Activated CD8-positive, alpha-beta T cell treated with anti-CD3 and anti-CD28 coated beads for 36 hours (primary cell): ENCODE data around the gene C6orf136. TPM values are rescaled to one million over a fixed set of nuclear protein-coding genes. Genes with fewer than 3 reads are reported as not detected.

Experiments used
- ATAC-seq: fragments of 200-7000 bp; cut with Tn5 transposase; one replicate; pipeline ENCODE4 v1.10.0; 2021; ENCODE audit warnings: mild to moderate bottlenecking, moderate library complexity
- CTCF ChIA-PET: fragments of 350-600 bp; sonication (Branson Sonifier 250); formaldehyde crosslinking; loops from one replicate; lab custom pipeline; 2021; ENCODE audit warnings: antibody characterized with exemption; lab: Charles Lee
- POLR2A ChIA-PET: fragments of 350-600 bp; sonication (Branson Sonifier 250); formaldehyde crosslinking; loops from one replicate; lab custom pipeline; 2021; ENCODE audit warnings: antibody characterized with exemption; lab: Charles Lee
- DNase-seq: peaks from one replicate; pipeline ENCODE4 v3.0.0-alpha.2; 2020
- H3K27ac Mint-ChIP-seq: one replicate; pipeline ENCODE4 v1.8.0; 2021; ENCODE audit warnings: mild to moderate bottlenecking, mixed read lengths
- H3K27me3 Mint-ChIP-seq: one replicate; pipeline ENCODE4 v1.8.0; 2021; ENCODE audit warnings: mixed read lengths
- H3K36me3 Mint-ChIP-seq: one replicate; pipeline ENCODE4 v1.8.0; 2021; ENCODE audit warnings: low read depth, mixed read lengths
- H3K4me1 Mint-ChIP-seq: one replicate; pipeline ENCODE4 v1.8.0; 2021; ENCODE audit warnings: low read depth, mixed read lengths
- H3K4me3 Mint-ChIP-seq: one replicate; pipeline ENCODE4 v1.8.0; 2021; ENCODE audit warnings: mild to moderate bottlenecking, moderate library complexity, mixed read lengths
- H3K9me3 Mint-ChIP-seq: one replicate; pipeline ENCODE4 v1.8.0; 2021; ENCODE audit warnings: mixed read lengths
- intact Hi-C: fragments of 100-400 bp; cut with micrococcal nuclease; formaldehyde crosslinking; loops from one replicate; pipeline ENCODE4 v1.10.0; 2022
- total RNA-seq, 2 experiments: library from RNA; stranded (reverse); gene quantifications; one replicate each; pipeline ENCODE4 v1.2.3, GENCODE V29; 2021
- TF ChIP-seq, protein P1 (sequence below): fragments of 200-600 bp; IDR thresholded peaks from one replicate; pipeline ENCODE4 v1.8.0; 2022; ENCODE audit warnings: antibody characterized with exemption, mild to moderate bottlenecking

C6orf136 gene
- total RNA-seq, 2 experiments from 2014 or later, result 34.8 to 40.1 TPM

DNA sequence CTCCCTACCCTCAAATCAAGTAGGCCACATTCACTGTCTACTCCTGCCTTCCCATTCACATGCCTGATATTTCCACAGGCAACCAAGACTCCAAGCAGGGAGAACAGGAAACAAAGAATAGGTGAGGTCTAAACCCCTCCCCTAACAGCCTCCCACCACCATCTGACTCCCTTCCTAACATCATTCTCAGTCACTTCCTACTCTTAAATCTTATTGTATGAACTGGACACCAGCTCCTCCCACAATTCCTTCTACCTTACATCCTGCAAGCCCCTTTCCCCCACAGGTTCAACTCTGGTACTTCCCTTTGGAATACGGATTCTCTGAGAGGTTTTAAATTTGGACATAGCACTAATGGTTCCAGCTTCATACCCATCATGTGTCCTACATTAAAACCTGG is 944 bp upstream of the C6orf136 start:
- ChIA-PET CTCF (interaction anchor here (0.6 to 1.5 kb wide), 8 partner anchors 11 to 193 kb away, joined by 3 to 5 read pairs (median 3); partner anchors contain the start of genes ATAT1, MRPS18B and PPP1R10), POLR2A (interaction anchor here (0.7 to 1.7 kb wide), 5 partner anchors 19 to 85 kb away, joined by 3 to 8 read pairs (median 4); partner anchors contain the start of genes ATAT1 and MRPS18B)
- H3K27me3 Mint-ChIP-seq, result no peaks in the 10 kb centered on the region
- ATAC-seq (no peak), DNase-seq (no peak)
- peaks cover 17% of the 10 kb centered on the region for H3K36me3 Mint-ChIP-seq
- no peak overlapping the region for H3K4me3 Mint-ChIP-seq
- no peaks in the 10 kb centered on the region for H3K9me3 Mint-ChIP-seq
- H3K4me1 Mint-ChIP-seq, result peaks cover 30% of the 10 kb centered on the region
- TF ChIP-seq, protein P1, sequence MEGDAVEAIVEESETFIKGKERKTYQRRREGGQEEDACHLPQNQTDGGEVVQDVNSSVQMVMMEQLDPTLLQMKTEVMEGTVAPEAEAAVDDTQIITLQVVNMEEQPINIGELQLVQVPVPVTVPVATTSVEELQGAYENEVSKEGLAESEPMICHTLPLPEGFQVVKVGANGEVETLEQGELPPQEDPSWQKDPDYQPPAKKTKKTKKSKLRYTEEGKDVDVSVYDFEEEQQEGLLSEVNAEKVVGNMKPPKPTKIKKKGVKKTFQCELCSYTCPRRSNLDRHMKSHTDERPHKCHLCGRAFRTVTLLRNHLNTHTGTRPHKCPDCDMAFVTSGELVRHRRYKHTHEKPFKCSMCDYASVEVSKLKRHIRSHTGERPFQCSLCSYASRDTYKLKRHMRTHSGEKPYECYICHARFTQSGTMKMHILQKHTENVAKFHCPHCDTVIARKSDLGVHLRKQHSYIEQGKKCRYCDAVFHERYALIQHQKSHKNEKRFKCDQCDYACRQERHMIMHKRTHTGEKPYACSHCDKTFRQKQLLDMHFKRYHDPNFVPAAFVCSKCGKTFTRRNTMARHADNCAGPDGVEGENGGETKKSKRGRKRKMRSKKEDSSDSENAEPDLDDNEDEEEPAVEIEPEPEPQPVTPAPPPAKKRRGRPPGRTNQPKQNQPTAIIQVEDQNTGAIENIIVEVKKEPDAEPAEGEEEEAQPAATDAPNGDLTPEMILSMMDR, result no peak
- H3K27ac Mint-ChIP-seq, result peak overlapping the region; percentile 92
- intact Hi-C loops, result no loop called here

DNA sequence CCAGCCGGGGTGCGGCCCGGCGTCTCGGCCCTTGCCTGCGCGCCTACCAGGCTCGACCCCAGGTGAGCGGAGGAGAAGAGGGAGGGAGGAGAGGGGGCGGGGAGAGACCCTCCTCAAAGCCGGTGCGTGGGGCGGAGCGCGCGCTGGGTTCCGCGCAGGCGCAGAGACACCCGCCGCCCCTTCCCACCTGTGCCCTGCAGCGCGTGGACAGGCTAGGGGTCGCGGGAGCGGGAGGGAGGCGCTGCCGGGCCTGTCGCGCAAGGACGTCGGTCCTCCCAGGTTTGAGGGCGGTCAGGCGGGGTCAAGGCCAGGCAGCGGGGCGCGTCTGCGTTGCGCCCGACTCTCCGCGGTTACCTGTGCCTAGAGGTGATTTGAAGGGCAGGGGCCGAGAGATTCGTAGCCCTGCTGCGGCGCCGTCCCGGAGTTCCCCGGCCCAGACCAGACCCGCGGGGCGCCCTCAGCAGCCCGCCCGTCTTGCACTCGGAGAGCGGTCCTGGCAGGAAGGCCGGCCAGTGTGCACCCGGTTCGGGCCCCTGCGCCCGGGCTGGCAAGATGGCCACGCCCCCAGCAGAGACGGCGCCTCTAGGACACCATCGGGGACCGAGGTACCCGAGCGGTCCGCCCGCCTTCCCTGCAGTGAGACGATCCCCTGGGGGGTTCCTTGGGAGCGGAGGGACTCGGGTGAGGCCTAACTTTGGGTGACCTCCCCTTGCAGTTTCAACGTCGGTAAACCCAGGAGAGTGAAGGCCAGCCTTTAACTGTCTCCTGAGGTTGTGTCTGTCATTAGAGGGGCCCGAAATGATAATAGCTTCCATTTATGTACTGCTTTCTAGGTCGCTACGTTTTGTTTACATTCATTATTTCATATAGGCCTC is 546 bp downstream of the C6orf136 start:
- CTCF ChIA-PET, result interaction anchor here (0.7 to 2.5 kb wide), 5 partner anchors 21 to 433 kb away, joined by 3 to 14 read pairs (median 3); partner anchors contain the start of gene ATAT1
- ATAC-seq, result peak; percentile 74

DNA sequence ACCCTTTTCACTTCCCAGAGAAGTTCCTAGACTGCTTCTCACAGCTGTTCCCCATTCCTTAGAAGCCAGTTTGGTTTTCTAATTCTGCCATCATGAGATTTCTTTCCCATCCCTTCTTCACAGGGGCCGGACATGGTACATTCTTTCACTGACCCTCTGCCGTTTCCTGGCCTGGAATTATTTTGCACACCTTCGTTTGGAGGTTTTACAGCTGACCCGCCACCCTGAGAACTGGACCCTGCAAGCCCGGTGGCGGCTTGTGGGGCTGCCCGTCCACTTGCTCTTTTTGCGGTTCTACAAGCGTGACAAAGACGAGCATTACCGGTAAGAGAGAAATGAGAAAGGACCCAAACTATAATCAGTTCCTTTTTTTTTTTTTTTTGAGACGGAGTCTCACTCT is 4.2 kb downstream of the C6orf136 start:
- Mint-ChIP-seq H3K36me3 (peaks cover 36% of the 10 kb centered on the region), H3K4me3 (no peak overlapping the region), H3K9me3 (no peaks in the 10 kb centered on the region), H3K4me1 (peaks cover 10% of the 10 kb centered on the region), H3K27ac (no peak overlapping the region), H3K27me3 (no peaks in the 10 kb centered on the region)
- TF ChIP-seq, protein P1, result no peak
- intact Hi-C loops, result no loop called here
- ChIA-PET CTCF (no interaction called here), POLR2A (interaction anchor here (0.7 to 2.4 kb wide), 4 partner anchors 10 to 37 kb away, joined by 3 to 9 read pairs (median 4); partner anchors contain the start of genes DHX16, MRPS18B and PPP1R10)
- DNase-seq (no peak), ATAC-seq (no peak)

More for the DNA sequence above, 546 bp downstream of the C6orf136 start:
- peaks cover 20% of the 10 kb centered on the region for H3K4me1 Mint-ChIP-seq
- H3K27me3 Mint-ChIP-seq, result no peaks in the 10 kb centered on the region
- intact Hi-C loops, result no loop called here
- POLR2A ChIA-PET, result interaction anchor here (1.0 to 1.7 kb wide), 6 partner anchors 9 to 155 kb away, joined by 3 to 8 read pairs (median 4); partner anchors contain the start of gene DHX16
- H3K36me3 Mint-ChIP-seq, result peaks cover 28% of the 10 kb centered on the region
- no peaks in the 10 kb centered on the region for H3K9me3 Mint-ChIP-seq
- TF ChIP-seq, protein P1, result no peak
- peak overlapping the region; percentile 90 for H3K4me3 Mint-ChIP-seq
- H3K27ac Mint-ChIP-seq, result peak overlapping the region; percentile 92
- peak; percentile 86 for DNase-seq

DNA sequence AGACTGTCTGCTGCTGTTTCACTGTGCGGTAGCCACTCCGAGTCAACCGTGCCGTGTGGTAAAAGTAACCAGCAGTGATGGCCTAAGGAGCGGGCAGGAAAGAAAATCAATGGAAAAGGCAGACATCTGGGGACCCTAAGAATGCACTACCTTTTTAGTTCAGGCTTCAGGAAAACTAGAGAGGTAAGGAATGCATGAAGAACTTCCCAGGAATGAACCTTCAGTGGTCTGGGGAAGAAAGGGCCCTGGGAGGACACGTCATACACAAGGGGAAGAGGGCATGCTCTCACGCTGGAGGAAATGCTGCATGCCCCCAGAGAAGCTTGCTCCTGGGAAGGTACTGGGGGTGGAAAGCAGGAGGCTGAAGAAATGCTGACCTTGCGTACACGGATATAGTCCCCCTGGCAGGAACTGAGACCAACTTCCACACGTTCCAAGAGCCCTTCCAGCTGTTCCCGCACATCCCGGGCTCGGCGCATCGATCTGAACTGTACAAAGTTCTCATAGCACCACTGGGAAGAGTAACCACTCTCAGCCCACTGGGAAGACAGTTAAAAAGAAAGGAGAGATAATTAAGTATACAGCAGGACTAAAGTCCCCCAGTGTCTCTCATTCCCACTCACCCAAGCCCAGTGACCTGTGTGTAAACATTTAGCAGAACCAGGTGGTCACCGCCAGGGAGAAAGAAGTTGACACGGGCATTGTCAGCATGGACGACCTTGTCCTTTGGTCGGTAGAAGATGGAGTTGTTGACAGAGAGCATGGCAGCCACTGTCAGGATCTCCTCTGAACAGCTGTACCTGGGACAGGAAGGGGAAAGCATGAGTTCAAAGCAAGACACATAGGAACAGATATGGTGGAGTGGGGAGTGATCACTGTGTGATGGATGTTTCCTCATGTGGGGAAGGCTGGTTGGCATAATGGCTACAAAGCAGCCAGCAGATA is 8.1 kb downstream of the C6orf136 start:
- no peak for DNase-seq
- ATAC-seq, result no peak
- Mint-ChIP-seq H3K4me1 (no peaks in the 10 kb centered on the region), H3K4me3 (no peak overlapping the region), H3K36me3 (peaks cover 35% of the 10 kb centered on the region), H3K27me3 (no peaks in the 10 kb centered on the region), H3K27ac (no peak overlapping the region), H3K9me3 (no peaks in the 10 kb centered on the region)
- POLR2A ChIA-PET, result interaction anchor here (0.7 kb wide), 1 partner anchor 55 kb away, joined by 3 read pairs; no protein-coding TSS in a partner anchor
- TF ChIP-seq, protein P1, result no peak
- intact Hi-C loops, result no loop called here
- CTCF ChIA-PET, result interaction anchor here (1.1 to 1.3 kb wide), 2 partner anchors 10 to 76 kb away, joined by 3 read pairs; no protein-coding TSS in a partner anchor
